ENCODE measurements around the gene NAPG.
"Not testable (repeated sequence)": the region's sequence is repeated elsewhere in the genome, so short reads cannot be mapped to it uniquely, and the experiment has no call there.

Gene NAPG

DNA sequence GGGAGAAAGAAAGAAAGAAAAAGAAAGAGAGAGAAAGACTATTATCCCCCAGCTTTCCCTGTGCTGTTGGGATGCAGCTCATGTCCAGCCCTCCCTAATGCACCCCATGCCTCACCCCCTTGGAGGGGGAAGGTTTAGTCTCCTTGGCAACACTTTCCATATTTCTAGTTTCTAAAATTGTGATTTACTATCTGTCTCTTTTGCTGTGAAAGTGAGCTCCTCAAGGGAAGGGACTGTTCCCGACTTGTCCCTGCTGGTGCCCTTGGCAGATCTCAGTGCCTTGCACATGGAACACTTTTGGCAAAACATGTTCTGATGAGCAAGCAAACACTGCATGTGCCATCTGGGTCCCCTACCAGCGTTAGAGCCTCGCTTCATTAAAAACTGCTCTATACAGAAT, 11.7 kb upstream of the NAPG start:
- DNase-seq (ENCODE audit: low read depth in 1 of 2, low spot score in 1 of 2) = no peak

DNA sequence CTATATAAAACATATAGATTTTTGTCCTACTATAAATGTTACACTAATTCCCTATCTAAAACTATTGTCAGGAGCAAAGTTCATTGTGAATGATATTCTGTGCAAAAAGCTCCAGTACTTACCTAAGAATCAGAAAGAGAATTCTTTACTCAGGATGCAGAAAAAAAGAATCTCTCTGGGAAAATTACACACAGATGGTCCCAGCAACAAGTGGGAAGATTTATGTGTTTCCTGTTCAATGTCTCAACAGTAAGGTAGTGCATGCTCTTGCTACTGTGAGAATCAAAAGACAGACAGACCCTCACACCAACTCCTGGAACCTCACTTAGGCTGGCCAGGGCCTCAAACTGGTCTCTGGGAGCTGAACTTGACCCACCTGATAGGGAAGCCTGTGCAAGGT, 11.2 kb upstream of the NAPG start:
- DNase-seq (ENCODE audit: low read depth in 1 of 2, low spot score in 1 of 2) = no peak

DNA sequence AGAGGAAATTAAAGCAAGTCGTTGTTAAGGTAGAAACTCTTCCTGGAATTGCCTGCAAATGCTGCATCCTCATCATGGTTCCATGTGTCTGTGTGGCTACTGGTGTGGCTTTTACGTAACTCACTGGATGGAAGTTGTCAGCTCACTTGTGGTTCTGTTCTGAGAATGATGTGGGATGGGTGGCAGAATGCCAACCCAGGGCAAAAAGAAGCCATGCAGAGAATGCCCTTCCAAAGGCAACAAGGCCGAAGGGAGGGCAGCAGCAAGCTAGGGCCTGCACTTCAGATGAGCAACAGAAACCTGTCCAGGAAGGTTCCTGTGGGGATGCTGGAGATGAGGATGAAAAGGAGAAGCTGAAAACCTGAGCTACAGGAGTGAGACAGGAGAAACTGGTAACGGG, 10.4 kb upstream of the NAPG start:
- no peak for DNase-seq (ENCODE audit: low read depth in 1 of 2, low spot score in 1 of 2)

DNA sequence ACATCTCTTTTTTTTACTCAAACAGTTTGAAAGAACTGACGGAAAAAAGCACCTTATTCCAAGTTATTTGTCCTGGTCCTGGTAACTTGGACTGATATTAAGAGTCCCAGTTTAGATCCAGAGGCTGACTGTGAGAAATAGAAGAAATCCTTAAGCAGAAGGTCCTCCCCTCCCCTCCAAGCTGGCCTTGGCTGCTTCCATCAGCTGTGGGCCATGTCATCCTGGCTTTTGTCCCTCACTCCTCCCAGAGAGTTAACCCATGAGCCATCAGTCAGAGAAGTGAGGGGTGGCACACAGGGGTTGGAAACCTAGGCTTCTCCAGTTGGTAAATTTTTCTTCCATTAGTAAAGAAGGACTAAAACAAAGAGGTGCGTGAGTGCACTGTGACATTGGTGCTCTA, 9.7 kb upstream of the NAPG start:
- no peak for DNase-seq (ENCODE audit: low read depth in 1 of 2, low spot score in 1 of 2)

DNA sequence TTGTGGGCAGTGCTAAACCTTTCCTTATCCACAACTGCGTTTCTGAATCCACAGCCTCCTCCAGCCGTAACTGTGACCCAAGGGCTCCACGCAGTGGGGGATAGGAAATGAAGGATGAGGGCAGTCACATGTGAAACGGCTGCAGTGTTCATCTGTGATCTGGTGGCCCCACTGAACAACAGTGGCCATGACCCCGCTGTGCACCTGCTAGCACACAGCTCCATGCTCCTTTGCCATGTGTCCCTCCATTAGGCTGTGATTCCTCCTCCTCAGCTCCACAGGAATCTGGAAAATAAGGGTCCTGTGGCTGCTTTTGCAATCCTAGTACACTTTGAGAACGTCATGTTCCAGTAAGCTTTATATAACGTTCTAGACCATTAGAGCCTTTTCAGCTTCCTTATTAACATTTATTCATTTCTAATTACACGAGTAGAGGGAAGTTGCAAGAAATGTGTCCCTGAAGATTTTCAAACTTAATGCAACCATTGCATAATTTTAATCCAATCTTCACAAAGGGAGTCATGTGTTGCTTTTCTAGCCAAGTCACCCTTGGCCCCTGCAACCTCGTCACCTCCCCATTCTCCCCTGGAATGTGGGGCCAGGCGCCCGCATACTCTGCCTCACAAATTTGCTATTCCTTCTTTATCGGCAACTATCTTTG, 7.1 kb upstream of the NAPG start:
- DNase-seq (ENCODE audit: low read depth in 1 of 2, low spot score in 1 of 2) = no peak

DNA sequence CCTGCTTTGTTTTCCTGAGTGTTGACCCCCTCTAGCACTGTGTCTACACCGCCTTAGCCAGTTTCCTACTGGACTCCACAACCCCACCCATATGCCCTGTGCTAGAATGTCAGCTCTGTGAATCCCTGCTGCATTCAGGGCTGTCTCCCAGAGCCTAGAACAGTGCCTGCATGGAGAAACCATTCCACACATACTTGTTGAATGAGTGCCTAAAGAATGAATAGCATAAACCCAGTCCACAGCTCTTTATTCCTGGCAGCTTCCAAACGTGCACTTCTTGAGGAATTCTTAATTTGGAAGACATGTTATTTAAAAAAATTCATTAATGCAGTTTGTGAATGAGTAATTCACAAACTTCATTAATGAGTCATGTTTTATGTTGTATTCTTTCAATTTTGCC, 6.5 kb upstream of the NAPG start:
- no peak for DNase-seq (ENCODE audit: low read depth in 1 of 2, low spot score in 1 of 2)

DNA sequence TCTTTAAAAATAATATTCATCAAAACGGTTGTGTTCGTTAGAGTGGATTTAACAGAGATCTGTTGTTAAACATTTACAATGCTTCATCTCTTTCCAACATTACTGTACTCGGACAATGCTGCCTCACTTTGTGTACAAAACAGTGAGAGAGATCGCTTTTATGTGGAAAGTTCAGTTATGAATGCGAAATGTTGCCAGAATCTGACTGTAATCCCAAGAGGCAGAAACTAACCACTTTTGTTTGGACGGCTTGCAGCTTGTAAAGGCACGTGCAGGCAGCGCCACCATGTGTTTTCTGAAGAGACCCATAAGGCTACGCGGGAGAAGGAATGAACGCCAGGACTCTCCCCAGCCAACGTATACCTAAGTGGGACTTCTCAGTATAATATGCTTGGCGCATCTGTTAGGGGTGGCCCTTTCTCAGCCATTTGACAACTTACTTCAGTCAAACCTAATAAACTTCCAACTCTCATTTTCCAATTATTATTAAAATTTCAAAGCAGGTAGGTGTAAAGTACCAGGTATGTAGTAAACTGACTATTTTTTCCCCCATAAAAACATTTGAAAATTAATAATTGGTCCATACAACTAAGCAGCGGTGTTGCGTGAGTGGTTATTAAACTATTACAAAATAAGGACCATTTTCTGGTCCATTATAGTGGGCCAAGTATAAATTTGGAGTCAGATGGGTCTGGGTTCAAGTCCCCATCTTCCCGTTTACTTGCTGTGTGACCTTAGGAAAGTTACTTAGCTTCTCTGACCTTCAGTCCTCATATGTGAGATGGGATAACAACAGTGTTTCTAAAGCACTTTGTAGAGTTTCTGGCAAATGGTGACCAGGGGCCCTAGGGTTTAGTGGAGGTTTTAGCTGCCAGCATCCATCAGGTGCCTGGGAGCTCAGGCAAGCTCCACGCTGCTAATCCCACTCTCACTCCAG, 5.6 kb upstream of the NAPG start:
- peak in 1 of 2 donors; percentile 24 for DNase-seq (ENCODE audit: low read depth in 1 of 2, low spot score in 1 of 2)

DNA sequence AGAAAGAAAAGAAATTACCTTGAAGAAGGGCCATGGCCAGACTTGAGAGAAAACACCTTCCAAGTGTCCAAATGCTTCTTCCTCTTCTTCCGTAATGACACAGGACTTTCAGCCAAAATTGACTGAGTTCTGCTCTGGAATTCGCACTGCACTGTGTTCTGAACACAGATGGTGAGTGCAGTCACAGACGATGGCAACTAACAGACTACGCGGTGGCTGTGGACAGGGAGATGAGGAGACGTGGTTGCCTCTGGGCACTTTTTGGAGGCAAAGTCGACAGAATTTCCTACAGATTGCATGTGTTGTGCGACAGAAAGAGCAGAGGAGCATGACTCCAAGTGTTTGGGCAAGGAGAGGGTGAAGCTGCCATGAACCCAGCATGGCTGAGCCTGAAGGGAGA, 4.3 kb upstream of the NAPG start:
- DNase-seq (ENCODE audit: low read depth in 1 of 2, low spot score in 1 of 2) = no peak

DNA sequence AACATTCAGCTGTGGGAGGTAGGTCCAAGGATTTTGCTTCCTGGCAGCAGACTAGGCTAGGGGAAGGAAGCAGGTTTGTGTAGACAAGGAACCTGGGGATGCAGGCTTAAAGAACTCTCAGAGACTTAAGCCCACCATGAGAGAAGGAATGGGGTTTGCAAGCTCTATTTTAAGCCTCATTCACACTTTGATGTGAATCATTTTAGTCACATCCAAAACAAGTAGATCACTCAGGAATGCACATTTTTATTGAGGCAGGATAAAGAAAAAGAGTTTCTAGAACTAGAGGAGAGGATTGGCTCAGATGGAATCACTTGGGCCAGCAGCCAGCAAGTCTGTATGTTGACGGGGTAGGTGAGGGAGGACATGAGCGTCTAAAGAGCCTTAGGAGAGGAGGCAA, 3.3 kb upstream of the NAPG start:
- no peak for DNase-seq (ENCODE audit: low read depth in 1 of 2, low spot score in 1 of 2)

DNA sequence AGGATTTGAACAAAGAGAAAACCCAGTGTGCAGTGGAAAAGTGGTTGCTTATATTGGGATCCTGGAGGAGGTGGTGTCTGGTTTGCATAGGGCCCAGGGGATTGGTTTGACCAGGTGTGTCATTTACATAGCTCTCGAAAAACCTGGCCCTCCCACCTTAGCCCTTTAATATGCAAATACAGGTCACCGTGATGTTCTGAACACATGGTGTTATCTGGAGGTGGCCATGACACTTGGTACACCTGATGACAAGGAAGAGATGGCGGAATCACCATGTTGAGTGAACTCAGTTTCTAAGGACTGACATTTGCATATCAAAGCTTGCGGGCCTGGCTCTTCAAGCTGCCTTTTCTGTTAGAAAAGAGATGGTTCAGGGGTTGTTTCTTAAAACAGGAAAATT, 2.3 kb upstream of the NAPG start:
- DNase-seq (ENCODE audit: low read depth in 1 of 2, low spot score in 1 of 2) = no peak

DNA sequence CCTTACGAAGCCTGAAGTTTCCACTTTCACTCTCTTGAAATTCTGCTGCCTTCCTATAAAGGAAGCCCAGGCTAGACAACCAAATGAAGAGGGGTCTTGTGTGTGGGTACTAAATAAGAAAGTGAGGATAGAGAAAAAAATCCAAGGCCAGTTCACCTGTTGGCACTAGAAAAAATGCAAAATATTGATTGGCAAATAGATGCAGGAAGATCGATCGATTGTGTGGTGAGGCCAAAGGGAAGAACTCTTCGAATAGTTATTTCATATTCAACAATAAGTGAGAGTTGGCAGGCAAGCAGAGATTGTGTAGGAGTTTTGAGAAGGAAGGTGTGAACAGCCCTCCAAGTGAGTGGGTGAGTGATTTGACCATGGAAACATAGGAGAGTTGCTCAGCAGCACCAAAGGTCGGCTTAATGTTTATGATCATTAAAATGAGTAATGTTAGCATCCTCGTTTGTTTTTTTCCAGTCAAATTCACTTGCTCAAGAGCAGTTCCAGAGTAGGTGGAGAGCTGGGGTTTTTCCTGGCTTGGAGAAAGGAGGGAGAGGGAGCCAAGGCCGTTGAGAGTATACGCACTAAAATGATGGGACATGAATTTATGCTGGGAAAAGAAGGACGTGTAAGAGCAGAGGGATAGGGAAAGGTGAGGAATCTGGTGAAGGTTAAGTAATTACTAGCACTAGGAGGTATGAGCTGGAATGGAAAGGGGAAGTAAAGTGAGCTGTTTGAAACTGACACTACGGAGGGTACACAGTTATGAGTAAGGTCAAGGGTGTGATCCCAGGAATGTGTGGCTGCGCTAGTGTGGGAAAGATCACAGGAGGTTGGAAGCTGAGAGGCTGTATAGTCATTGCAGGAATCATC, 1.1 kb upstream of the NAPG start:
- no peak for DNase-seq (ENCODE audit: low read depth in 1 of 2, low spot score in 1 of 2)

DNA sequence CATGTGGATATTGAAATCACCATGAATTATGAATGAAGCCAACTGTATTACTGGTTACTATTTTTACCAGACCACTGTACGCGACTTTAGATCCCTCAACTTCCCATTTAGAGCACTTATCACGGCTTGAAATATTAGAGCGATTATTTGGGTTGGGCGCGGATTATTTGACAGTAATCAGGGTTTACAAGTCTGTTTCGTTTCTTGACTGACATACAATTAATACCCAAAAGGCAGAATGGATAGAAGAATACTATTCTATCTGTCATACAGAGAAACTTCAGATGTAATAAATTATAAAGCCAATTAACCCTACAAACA, 496 bp upstream of the NAPG start:
- DNase-seq (ENCODE audit: low read depth in 1 of 2, low spot score in 1 of 2) = no peak

DNA sequence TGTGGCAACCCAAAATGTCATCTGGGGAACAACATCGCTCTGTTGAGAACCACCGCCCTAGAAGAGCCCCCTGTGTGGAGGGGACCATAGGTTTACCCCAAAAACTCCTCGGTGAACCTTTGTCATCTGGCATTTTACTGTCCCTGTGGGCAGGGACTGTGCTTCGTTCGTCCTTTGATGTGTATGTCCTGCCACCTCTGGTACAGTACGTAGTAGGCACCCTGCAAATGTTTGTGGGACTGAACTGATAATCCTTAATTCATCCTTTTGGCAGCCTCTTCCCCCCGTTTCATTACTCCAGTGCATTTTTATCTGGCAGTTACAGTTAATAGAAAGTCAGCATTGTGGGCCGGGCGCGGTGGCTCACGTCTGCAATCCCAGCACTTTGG, 728 bp downstream of the NAPG start:
- DNase-seq (ENCODE audit: low read depth in 1 of 2, low spot score in 1 of 2) = no peak

DNA sequence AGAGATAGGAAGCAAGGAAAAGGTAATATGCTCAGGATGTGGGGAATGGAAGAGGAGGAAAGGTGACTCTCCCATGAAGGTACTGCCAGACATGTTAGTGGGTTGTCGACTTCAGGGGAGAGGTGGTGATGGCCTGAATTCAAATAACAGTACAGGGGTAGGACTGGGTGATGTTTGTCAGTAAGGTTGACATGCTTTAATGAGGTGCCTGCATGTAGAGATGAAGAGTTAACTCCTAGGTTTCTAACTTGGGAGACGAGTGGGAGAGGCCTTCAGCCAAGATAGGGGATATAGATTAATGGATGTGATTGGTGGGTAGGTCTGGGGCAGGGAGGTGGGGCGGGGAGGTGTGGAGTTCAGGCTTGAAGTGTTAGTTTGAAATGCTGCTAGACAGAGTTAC, 2.6 kb downstream of the NAPG start:
- DNase-seq (ENCODE audit: low read depth in 1 of 2, low spot score in 1 of 2) = no peak

DNA sequence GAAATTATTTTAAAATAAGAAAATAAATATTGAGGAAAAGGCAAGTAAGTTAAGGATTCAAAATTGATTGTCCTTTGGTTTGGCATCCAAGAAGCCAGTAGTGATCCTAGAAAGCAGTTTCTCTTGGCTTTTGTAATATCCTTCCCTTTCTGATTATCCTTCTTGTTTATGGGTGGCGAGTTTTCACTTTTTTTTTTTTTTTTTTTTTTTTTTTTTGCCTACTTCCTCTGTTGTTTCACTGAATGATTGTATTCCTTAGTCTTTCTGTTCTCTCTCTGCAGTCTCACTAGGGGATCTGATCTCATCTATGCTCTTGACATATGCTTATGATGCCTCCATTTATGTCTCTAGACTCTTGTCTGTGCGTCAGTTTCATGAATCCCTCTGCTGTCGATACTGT, 4.2 kb downstream of the NAPG start:
- DNase-seq (ENCODE audit: low read depth in 1 of 2, low spot score in 1 of 2) = no peak

DNA sequence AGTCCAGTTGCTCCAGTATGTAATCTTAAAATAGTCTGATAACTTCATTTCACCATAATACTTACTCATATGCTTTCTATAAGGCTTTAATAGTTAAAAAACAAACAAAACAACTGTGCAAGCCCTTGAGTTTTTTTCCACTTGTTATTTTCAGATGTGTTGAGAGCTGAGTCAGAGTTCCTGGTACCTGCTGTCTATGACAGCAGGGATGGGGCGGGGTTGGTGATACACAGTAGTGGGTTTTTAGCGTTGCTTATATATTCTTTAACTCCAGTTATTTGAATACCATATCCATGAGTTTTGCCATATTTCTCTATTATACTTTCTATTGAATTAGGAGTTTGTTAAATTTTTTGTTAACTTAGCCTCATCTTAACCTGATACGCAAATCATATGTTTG, 5.0 kb downstream of the NAPG start:
- peak in 1 of 2 donors; percentile 12 for DNase-seq (ENCODE audit: low read depth in 1 of 2, low spot score in 1 of 2)

DNA sequence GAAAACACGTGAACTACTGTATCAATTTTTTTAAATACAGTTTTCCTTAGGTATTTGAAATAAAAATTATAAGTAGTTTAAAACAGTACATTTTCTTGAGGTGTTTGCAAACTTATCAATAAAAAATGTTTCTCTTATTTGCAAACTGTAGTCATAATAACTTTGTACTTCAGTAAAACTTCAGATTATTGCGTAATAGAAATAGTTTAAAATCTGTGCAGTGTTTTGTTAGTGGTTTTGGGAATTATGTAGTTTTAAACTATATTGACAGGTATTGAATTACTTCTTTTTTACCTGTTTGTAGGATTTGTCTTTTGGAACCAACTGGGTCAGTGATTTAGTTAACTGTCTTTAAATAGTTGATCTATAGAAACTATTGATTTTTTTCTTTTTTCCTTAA, 7.3 kb downstream of the NAPG start:
- no peak for DNase-seq (ENCODE audit: low read depth in 1 of 2, low spot score in 1 of 2)

DNA sequence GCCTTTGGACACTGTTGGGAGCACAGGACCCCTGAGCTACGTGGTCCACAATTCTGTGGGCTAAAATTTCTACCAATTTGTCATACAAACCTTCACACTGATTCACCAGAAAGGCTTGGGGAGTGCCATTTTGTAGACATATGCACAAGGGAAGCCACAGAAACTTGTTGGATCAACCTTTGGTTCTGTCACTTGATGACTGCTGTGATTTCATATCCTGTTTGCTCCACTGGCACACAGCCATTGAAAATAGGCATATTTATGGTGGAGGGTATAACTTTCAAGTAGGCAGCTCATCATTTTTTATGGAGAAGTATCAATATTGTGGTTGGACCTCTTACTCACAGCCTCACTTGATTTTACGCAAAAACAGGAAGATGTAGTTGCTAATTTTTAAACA, 10.5 kb downstream of the NAPG start:
- DNase-seq (ENCODE audit: low read depth in 1 of 2, low spot score in 1 of 2) = no peak

DNA sequence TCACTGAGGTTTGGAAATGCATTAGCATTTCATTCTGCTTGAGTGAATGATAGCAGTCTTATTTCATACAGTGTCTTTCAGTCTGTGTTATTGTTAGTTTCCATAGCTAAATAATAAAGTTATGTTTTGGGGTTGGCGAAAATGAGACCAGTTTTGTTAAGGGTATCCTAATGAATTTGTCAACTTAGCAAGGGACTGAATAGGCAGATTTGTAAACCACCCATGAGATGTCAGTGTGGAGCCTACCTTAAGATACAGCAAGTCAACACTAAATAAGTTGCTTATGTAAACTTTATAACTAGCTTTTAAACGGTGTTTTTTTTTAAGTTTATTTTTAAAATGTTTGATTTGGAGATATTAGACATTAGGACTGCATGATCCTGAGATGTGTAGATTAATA, 11.9 kb downstream of the NAPG start:
- no peak for DNase-seq (ENCODE audit: low read depth in 1 of 2, low spot score in 1 of 2)

DNA sequence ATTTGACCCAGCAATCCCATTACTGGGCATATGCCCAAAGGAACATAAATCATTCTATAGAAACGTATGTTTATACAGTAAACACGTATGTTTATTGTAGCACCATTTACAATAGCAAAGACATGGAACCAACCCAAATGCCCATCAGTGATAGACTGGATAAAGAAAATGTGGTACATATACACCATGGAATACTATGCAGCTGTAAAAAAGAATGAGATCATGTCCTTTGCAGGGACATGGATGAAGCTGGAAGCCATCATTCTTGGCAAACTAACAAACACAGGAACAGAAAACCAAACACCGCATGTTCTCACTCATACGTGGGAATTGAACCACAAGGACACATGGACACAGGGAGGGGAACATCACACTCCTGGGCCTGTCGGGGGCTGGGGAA, 13.3 kb downstream of the NAPG start:
- not testable (repeated sequence) for DNase-seq (ENCODE audit: low read depth in 1 of 2, low spot score in 1 of 2)

DNA sequence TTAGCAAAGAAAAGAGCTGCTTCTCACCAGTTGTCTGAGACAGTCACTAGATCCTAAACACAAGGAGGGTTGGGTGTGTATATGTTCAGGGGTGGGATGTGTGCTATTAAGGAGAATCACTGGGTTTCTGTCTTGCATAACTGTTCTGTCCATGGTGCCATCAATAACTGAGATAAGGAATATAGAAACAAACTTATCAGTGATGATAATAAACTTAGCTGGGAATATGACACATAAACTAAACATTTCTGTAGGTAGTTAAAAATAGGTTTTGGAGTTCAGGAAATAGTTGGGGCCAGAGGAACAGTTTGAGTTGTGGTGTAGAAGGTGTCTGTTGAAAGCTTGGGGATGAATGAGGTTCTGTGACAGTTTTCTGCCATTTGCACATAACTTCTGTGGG, 17.4 kb downstream of the NAPG start:
- no peak for DNase-seq (ENCODE audit: low read depth in 1 of 2, low spot score in 1 of 2)
